DMS53 treated with DMSO at 0.1 percent for 48 hours (cell line): ENCODE data around the gene USP34.
"Not testable (repeated sequence)": the region's sequence is repeated elsewhere in the genome, so short reads cannot be mapped to it uniquely, and the experiment has no call there.

ENCODE experiments used
- DNase-seq: peaks from one replicate; lab custom pipeline; 2025; ENCODE audit not compliant: unreplicated experiment; lab: John Stamatoyannopoulos, UW

The USP34 gene

DNA sequence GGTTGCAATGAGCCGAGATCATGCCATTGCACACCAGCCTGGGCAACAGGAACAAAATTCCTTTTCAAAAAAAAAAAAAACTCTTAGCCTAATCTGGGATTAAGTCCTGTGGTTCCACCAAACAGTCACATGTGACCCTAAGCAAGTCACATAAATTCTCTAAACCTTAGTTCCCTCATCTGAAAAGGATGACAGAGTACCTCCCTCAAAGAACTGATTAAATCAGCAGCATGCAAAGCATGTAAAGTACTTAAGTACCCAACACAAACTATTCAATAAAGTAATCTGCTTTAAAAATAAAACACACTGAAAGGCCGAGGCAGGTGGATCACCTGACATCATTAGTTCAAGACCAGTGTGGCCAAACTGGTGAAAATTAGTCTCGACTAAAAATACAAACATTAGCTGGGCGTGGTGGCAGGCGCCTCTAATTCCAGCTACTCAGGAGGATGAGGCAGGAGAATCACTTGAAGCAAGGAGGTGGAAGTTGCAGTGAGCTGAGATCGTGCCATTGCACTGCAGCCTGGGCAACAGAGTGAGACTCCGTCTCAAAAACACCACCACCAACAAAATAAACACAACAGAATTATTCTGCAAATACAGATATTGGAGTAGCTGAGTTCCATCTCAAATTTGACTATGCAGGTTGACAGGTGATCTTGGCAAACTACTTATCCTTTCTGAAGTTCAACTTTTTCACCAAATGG lies 7.0 kb downstream of the USP34 start:
- DNase-seq: no peak

DNA sequence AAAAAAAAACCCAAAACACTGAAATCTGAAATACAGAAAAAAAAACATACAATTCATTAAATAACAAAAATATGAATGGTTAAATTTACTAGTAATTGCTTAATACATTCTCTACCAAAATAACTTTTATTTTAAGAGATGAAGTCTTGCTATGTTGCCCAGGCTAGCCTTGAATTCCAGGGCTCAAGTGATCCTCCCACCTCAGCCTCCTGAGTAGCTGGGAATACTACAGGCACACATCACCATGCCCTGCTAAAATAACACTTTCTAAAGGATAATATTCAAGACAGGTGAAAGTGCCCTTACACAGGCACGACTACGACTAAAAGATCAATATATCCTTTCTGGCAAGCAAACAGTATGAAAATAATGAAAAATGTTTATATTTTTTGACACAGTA lies 9.5 kb downstream of the USP34 start:
- no peak for DNase-seq

DNA sequence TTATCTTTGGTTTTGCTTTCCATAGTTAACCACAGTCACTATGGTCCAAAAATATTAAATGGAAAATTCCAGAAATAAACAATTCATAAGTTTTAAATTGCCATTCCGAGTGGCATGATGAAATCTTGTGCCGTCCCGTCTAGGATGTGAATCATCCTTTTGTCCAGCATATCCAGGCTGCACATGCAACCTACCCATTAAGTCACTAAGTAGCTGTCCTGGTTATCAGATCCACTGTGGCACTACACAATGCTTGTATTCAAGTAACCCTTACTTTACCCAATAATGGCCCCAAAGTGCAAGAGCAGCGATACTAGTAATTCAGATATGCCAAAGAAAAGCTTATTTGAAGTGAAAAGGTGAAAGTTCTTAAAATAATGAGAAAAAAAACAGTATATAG lies 10.7 kb downstream of the USP34 start:
- no peak for DNase-seq

DNA sequence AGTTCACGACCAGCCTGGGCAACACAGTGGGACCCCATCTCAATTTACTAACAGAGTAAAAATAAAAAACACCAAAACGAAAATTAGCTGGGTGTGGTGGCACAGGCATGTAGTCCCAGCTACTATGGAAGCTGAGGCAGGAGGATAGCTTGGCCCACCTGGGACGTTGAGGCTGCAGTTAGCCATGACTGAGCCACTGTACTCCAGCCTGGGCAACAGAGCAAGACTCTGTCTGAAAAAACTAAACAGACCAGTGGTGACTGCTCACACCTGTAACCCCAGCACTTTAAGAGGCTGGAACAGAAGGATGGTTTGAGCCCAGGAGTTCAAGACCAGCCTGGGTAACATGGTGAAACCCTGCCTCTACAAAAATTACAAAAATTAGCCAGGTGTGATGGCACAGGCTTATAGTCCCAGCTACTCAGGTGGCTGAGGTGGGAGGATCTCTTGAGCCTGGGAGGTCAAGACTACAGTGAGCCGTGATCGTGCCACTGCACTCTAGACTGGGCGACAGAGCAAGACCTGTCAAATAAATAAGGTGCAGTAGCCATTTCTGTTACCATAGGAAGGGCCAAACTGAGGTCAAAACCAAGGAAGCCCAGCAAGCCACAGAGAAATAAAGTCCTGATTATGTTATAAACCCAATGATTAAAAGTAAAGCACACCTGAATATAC lies 14.0 kb downstream of the USP34 start:
- DNase-seq: no peak

DNA sequence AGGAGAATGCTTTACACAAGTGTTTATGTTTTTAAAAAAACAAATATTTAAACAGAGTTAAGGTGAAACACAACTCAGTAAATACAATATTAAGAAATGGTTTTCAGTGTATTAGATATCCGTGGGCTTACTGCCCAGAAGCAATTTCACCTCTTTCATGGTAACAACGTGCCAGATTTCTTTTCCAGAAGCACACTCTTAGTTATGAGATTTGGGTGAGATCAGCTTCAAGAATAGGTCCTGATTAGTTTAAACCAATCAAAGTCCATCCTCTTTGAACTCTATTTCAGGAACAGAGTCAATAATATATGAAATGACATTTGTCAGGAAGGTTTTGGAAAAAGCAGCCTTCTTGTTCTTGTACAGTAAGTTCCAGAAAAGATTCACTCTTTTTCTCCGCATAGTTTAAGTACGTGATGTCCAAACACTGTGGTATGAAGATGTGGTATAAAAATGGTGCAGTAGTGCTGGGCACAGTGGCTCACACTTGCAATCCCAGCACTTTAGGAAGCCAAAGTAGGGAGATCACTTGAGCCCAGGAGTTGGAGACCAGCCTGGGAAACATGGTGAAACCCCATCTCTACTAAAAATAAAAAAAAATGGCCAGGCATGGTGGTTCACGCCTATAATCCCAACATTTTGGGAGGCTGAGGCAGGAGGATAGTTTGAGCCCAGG lies 14.7 kb downstream of the USP34 start:
- DNase-seq: no peak

DNA sequence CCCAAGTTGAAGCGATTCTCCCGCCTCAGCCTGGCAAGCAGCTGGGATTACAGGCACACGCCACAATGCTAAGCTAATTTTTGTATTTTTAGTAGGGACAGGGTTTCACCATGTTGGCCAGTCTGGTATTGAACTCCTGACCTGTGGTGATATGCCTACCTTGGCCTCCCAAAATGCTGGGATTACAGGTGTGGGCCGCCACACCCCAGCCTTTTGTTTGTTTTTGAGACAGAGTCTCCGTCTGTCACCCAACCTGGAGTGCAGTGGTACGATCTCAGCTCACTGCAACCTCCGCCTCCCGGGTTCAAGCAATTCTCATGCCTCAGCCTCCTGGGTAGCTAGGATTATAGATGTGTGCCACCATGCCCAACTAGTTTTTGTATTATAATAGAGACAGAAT lies 15.9 kb downstream of the USP34 start:
- DNase-seq: not testable (repeated sequence)

DNA sequence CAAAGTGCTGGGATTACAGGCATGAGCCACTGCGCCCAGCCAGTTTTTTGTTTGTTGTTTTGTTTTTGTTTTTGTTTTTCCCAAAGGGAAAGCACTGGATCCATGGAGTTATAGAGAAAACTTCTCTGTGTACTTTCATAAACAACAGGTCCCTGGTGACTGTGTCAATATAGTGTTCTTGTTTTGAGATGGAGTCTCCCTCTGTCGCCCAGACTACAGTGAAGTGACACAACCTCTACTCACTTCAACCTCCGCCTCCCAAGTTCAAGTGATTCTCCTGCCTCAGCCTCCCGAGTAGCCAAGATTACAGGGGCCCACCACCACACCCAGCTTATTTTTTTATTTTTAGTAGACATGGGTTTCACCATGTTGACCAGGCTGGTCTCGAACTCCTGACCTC lies 16.5 kb downstream of the USP34 start:
- DNase-seq: no peak

DNA sequence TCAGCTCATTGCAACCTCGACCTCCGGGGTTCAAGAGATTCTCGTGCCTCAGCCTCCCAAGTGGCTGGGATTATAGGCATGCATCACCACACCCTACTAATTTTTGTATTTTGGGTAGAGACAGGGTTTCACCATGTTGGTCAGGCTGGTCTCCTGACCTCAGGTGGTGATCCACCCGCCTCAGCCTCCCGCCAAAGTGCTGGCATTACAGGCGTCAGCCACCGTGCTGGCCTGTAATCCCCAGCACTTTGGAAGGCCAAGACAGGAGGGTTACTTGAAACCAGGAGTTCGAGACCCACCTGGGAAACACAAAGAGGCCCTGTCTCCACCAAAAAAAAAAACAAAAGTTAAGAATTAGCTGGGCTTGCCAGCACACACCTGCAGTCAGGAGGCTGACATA lies 18.5 kb downstream of the USP34 start:
- no peak for DNase-seq

DNA sequence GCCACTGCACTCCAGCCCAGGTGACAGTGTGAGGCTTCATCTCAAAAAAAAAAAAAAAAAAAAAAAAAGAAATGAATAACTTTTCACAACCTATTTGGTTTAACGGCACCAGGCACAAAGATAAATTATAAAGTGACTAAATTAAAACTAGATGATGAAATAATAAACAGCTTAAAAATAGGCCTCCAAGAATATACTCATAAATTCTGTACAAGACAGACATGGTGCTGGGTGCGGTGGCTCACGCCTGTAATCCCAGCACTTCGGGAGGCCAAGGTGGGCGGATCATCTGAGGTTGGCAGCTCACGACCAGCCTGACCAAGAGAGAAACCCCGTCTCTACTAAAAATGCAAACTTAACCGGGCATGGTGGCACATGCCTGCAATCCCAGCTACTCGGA lies 19.7 kb downstream of the USP34 start:
- DNase-seq: no peak

DNA sequence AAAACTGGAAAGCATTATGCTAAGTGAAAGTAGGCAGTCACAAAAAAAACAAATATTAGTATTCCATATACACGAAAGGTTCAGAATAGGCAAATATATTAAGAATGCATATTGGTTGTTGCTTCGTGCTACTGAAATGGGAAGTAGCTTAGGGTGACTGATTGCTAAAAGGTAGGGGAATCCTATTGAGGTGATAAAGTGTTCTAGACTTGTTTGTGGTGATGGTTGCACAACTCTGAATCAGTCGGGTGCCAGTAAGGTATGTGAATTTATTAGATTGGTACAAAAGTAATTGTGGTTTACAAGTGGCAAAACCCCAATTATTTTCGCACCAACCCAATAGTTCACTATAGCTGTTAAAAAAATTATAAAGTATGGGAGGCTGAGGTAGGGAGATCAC lies 20.7 kb downstream of the USP34 start:
- DNase-seq: no peak

DNA sequence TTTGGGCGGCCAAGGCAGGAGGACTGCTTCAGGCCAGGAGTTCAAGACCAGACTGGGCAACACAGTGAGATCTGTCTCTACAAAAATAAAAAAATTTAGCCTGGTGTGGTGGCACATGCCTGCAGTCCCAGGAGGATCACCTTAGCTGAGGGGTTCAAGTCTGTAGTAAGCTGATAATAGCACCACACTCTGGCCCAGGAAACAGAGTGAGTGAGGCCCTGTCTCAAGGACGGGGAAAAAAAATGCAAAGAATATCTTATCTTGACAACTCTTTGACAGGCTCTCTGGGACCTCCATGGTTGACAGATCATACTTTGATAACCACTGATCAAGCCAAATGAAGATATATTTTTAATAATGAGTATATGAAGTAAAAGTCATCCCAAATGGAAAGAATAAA lies 22.7 kb downstream of the USP34 start:
- no peak for DNase-seq

DNA sequence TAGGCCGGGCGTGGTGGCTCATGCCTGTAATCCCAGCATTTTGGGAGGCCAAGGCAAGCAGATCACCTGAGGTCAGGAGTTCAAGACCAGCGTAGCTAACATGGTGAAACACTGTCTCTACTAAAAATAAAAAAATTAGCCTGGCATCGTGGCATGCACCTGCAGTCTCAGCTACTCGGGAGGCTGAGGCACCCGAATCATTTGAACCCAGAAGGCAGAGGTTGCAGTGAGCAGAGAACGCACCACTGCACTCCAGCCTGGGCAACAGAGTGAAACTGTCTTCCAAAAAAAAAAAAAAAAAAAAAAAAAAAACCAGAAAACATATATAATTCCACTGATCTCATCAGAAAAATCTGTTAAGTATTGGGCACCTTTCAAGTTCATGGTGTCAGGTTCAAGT lies 23.9 kb downstream of the USP34 start:
- not testable (repeated sequence) for DNase-seq

DNA sequence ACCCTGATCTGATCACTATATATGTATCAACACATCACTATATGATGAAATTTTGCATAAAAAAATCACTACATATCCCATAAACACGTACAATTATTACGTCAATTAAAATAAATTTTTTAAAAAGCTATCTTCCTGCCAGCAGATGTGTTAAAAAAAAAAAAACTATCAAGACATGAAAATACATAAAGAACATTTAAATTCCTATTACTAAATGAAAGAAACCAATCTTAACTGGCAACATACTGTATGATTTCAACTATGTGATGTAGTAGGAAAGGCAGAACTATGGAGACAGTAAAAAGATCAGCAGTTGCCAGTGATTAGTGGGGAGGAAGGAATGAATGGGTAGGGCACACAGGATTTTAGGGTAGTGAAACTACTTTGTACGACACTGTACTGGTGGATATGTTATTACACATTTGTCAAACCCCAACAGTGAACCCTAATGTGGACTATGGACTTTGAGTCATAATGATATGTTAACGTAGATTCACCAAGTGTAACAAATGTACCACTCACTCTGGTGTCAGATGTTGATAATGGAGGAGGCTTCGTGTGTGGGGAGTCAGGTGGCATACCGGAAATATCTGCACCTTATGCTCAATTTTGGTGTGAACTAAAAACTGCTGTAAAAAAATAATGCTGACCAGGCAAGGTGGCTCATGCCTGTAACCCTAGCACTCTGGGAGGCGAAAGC lies 27.4 kb downstream of the USP34 start:
- no peak for DNase-seq

DNA sequence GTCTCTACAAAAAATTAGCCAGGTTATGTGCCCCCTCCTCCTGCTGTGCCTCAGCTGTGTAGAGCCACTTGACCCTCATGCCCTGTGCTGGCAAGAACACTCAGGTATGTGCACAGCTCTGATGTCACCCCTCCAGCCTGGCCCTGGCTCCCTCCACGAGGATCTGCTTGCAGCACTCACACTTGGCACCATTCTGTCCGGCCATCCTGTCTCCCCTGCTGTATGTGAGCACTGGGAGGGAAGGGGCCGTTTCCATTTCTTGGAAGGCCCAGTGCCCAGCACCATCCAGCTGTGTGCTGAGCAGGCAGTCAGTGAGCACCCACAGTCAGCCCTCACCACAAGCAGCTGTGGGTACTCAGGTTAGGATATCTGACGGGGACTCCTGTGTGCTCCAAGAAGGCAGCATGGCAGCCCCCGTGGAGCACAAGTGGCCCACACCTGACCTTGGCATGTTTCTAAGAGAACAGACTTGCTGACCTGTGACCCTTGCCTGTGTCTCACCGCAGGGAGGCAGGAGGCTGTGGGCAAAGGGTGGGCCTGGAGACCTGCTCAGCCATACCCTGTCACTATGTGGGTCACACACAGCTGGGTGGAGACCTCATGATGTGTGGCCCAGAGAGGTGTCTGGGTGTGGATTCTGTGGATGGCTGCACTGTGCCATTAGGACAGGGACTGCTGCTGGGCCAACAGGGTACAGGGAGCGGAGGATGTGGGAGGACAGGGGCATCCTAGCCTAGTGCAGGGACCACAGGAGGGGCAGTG lies 31.5 kb downstream of the USP34 start:
- DNase-seq: peak; percentile 64

DNA sequence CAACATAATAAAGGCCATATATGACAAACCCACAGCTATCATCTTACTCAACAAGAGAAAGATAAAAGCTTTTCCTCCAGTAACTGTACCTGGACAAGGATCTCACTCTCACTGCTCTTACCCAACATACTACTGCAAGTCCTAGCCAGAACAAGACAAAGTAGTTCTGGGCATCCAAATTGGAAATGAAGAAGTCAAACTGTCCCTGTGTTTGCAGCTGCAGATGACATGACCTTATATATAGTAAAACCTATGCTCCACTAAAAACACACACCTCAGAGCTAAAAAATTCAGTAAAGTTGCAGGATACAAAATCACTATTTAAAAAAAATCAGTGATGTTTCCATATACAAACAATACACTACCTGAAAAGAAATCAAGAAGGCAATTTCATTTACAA lies 32.2 kb downstream of the USP34 start:
- no peak for DNase-seq

DNA sequence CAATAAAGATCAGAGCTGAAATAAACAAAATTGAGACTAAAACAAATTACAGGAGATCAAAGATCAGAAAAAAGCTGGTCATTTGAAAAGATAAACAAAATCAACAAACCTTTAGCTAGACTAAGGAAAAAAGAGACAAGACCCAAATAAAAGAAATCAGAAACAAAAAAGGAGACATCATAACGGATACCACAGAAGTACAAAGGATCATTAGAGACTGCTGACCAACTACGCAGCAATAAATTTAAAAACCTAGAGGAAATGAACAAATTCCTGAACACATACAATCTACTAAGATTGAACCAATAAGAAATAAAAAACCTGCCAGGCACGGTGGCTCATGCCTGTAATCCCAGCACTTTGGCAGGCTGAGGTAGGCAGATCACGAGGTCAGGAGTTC lies 33.7 kb downstream of the USP34 start:
- no peak for DNase-seq

DNA sequence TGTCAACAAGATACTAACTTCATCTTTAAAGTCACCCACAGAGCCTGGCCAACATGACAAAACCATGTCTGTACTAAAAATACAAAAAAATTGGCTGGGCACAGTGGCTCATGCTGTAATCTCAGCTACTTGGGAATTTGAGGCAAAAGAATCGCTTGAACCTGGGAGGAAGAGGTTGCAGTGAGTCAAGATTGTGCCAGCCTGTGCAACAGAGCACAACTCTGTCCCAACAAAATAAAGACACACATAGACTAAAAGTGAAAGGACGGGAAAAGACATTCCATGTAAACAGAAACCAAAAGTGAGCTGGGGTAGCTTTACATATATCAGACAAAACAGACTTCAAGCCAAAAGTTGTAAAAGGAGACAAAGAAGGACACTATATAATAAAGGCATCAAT lies 34.8 kb downstream of the USP34 start:
- DNase-seq: no peak

DNA sequence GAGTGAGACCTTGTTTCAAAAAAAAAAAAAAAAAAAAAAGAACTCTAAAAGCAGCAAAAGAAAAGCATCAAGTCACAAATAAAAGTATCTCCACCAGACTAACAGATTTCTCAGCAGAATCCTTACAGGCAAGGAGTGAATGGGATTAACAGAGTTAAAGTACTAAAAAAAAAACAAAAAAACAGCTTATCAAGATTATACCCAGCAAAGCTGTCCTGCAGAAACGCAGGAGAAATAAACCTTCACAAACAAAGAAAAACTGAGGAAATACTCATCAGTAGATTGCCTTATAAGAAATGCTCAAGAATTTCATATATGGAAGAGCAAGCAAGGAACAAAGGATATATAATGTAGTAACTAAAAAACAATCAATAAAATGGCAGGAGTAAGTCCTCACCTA lies 35.6 kb downstream of the USP34 start:
- DNase-seq: no peak

DNA sequence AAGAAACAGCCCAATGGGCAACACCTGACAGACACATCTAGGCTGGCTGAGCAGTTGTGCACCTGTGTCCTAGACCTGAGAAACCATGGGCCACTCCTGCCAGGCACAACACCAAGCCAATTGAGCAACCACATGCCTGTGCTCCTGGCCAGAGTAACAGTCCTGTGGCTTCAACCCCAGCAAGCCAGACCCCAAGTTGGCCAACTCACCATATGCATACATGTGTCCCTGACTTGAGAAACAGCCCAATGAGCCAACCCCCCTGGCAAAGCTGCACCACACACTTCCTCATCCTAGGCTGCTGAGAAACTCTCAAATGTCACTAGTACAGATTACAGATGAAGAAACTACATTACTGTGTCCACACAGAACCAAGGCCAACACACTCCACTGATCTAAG lies 36.6 kb downstream of the USP34 start:
- no peak for DNase-seq

DNA sequence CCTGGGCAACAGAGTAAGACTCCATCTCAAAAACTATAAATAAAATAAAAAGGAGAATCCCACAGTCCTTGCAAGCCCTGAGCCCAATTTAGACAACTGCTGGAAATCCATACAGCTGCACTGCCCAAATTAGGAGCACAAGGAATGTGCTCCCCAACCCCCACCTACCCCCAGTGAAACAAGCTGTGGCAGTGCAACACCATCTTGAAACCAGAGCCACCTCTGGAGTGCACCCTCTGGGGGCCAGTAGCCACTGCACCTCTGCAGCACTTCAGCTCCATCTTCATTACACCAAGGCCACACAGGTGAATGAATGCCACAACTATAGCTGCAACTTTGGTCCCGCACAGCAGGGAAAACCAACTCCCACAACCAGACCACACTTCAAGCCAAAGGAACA lies 37.3 kb downstream of the USP34 start:
- no peak for DNase-seq

DNA sequence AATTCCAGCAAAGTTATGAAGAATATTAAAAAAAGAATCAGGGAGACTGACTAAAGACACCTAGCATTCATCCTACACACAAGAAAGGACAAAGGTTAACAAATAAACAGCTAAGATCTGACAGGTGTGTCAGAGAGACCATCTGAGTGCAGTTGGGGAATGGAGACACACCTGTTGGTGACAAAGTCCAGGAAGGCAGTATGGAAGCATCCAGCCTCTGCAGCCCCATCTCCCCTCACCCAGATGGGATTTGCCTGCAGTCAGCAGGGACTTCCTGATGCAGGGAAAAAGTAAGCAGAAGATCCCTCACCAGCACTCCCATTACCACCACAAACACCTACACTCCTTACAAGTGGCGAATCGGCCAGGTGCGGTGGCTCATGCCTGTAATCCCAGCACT lies 37.9 kb downstream of the USP34 start:
- DNase-seq: no peak
